ENCODE data around the gene RNF144A.

The RNF144A gene

DNA sequence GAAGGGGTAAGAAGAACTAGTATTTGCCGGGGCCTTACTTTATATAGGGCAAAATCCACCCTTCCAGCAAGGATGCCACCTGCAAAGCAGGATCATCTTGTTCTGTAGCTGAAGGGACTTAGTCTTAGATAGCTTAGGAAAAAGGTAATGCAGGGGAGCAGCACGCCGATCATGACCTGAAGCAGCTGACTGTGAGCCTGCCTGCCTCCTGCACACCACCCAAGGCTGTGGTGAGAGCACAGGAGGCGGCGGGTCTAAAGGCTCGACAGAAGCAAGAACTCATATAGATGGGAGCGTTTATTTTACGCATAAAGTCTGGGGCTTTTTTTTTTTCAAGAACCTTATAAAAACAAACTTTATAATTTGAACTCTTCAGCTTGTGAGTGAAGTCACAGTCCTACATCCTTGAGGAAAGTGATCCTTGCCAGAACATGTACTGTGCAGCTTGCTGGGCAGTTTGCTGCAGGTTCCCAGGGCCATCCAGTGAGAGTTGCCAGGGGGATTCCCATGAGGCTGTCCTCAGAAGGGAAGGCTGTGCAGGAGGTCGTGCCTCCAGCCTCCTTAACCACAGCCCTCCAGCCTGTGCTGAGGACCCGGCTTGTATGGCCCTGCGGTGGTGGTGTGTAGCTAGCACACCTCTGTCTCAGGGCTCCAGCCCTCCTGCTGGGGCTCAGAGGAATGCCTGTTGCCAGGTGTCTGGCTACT lies 92.1 kb downstream of the RNF144A start:
- DNase-seq: no peak

DNA sequence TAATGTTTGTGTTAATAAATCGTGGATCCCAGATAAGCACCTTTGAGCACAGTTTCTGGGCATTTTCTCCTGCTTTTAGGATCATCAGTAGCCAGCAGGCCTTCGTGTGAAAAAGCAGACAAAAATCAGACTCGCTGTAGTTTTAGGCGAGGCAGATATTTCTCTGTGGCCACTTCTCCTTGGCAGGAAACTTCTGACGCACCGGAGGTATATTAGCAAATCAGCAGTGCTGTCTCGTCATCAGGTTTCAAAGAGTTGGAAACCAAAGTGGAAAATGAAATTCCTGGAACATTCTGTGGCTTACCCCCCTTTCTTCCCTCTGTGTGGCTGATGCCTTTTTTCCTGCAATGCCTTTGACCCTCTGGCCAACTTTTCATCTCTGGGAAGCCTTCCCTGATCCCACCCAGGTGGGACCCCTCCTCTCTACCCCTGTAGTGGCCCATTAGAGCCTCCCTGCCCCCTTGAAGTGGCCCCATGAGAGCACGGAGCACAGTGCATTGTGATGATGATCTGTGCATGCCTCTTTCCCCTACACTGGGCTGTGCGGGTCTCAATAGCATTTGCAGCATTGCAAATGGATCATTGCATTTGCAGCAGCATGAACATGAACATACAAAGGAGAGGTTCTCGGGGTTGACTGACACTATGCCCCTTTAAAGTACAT lies 93.3 kb downstream of the RNF144A start:
- no peak for DNase-seq

DNA sequence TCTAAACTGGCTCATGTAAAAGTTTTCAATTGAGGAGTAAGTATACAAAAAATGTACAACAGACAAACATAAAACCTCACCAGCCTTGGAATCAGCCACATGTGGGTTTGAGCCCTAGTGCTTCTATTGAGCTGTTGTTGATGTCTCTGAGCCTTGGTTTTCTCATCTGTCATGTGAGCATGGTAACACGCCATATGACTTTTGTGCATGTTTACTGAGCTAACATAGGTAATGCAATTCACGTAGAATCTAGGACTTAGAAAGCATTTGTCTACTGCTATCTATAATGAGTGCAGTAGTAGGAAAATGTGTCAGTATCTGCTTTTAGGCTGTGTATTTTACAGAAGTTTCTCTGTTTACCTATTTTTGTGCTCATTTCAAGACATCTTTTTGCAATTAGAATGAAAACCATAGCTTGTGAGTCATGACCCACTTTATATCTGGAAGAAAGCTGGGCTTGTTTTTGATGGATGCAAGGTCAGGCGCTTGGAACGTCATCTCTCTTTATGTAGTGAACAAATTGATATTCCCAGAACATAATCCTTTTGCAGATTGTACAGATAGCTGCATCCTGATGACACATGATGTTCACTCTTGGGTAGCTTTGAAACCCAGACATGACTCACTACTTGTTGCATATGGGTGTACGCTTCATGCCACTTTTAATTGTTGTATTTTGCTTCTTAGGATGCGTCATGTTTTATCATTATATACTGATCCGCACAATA lies 94.3 kb downstream of the RNF144A start:
- no peak for DNase-seq

DNA sequence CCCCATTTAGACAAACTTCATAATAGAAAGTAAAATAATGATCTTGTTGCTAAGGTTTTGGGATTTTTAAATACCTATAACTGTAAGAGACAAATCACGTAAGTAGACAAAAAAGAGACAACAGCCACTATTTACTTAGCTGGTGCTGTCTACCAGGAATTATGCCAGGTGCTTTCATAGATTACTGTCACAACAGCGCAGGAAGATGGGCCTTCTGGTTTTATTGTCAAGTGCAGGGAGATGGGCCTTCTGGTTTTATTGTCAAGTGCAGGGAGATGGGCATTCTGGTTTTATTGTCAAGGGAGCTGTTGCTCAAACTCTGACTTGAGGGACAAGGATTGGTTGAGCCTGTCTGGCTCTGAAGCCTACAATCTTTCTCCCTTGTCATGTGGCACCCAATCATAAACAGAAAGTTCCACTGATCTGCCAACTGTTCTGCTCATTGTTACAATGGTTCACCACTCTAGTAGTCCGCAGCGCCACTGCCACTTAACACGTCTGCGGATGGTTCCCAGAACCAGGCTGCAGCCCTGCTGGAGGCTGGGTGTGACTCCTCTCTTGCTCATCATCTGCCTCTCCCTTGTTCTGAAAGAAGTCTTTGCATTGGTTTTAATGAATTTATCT lies 95.0 kb downstream of the RNF144A start:
- no peak for DNase-seq

DNA sequence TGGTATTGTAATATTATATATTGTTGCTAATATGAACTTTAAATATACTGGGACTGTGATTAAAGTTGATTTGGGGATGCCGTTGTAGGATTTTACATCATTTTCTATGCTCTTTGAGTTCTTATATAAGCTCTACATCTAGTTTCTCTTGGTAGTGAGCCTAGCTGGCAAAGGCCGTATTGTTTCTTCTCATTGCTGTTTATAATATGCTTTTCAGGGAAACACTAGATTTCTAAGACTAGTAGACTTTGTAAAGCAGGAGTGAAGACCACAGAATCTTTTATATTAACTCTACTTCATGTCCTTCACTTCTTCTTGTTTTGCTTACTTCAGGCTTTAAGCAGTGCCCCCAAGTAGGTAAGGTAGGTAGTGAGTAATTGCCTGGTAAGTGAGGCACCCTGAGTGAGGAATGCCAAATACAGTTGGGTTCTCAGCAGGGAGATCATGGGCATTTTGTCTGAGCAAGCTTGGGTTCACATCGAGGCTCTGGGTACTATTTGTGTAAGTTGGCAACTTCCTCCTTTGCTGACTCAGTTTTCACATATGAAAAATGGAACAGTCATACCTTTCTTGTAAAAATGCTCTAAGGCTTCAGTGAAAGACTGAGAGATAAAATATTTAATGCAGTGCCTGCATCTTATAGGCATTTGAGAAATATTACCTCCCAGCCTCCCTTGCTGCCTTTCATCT lies 96.4 kb downstream of the RNF144A start:
- no peak for DNase-seq

- DNase-seq: no peak
Observed at GRCh38 chr2:7014174-7014640, 97.0 kb downstream of the RNF144A start.

- no peak for DNase-seq
Observed at GRCh38 chr2:7015007-7015950, 98.1 kb downstream of the RNF144A start.

DNA sequence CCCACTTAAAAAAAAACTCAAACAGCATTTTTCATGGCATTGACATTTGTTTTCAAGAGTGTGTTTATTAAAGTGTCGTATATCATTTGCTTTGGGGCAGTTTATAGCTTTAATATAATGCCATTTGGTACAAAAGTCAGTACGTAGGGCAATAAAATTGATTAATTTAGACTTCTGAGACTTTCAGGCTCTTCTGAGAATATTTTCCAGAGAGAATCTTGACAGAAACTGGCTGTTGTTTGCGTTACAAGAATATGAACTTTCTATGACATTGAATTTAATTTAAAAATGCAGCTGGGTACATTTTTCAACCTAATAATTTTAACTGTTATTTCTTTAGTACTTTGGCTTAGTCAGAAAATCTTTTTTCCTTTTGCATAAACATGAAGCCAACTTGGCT lies 98.9 kb downstream of the RNF144A start:
- DNase-seq: no peak

DNA sequence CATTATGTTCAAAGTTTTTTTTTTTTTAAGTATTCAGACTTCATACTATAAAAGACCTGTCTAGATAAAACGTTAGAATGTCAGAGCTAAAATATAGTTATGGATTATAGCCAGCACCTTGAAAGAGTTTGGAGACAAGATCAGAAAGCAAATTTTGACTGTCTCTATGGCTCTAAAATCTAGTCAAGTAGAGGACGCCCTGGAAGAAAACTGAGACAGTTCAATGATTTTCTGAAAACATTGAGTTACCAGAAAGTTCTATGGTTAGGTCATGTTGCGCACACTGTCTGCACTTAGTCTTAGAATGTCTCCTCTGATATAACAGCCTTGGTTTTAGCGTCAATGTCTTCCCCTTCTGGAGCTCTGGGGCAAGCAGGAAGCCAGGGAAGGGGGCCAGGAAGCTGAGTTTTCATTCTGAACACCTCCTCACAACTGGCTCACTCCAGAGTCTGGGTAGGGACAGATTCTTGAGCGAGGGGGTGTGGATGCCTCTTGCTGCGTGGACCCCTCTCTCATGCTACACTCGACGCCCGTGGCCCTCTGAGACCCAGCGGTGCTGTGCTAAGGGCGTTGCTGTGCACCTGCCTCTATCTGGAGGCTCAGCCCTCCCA lies 99.5 kb downstream of the RNF144A start:
- no peak for DNase-seq

DNA sequence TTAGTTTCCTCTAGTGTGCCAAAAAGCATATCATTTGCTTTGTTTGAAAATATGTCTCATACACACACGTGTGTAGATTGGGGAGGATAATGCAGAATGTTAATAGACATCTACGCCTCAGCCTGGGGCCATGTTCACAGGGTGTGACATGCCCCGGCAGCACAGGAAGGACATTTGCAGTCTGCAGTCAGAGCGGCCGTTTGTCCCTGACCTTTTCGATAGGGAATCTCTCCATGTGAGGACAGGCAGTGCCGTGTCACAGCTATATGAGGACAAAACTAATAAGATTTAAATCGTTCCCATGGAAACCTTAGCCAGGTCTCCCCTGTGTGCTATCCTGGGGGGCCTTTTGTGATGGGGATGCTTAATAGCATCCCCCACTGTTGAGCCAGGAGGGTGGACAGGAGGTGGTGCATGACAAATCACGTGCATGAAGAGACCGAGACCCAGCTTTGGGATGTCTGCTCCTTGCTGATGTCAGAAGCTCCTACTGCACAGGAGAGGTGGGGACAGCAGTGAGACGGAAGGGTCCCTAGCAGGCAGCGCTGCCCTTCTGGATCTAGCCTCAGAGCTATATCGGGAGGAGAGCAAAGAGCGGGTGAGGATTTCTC lies 100.6 kb downstream of the RNF144A start:
- no peak for DNase-seq

DNA sequence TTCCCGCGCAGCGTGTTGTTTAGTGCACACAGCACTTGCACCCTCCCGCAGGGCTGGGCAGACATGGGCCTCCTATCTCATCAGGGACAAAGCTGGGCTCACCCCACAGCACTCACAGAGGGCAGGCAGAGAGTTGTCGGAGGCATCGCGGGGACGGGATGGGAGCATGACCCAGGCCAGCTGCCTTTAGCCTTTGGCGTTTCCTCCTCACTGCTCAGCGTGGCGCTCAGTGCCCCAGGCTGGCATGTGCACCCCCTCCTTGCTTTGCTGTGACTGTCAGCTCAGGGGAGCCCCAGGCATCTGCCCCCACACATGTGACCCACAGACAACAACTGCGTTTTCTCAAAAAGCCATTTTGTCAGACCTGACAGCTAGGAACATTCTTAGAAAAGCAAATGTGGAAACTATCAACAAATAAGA lies 101.1 kb downstream of the RNF144A start:
- no peak for DNase-seq

- DNase-seq: no peak
Observed at GRCh38 chr2:7018767-7019166, 101.6 kb downstream of the RNF144A start.

DNA sequence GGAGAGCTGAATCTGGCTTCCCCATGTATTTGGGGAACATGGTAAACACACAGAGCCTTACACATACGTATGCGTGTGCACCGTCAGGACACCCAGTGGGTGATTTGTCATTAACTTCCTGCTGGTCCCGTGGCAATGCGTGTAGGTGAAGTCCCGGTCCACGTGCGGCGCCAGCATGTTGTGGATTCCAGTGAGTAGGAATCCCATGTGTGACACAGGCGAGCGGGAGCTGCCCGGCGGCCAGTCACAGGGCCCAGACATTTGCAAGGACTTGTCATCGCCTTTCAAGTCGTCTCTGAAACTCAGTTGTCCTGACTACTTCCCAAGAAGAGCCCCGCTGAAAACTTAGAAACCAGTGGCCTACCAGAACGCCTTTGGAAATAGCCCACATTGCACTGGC lies 102.0 kb downstream of the RNF144A start:
- DNase-seq: no peak

GRCh38 chr2:7020059-7020458 lies 102.8 kb downstream of the RNF144A start:
- no peak for DNase-seq

GRCh38 chr2:7020468-7020867 lies 103.3 kb downstream of the RNF144A start:
- no peak for DNase-seq

DNA sequence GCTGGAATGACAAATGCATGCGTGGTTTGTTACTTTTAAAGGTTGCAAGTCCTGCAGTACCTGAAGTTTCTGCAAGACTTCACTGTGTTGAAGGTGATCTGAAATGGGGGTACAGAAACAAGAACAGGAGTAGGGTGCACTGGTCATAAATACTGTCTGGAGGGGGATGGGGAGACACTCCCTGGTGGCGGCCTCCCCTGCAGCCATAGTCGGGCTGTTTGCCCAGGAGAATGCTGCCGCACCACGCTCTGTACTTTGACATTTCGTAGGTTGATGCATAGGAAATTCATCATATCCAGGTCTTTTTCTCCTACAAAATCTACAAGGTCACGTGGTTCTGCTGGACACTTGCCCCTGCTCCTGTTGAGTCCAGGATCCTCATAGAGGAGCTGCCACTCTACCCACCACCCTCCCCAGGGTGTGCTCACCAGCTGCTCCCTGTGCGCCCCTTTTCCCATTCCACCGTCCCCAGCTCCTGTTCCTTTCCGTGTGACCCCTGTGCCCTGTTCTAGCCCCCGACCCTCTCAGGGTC lies 103.8 kb downstream of the RNF144A start:
- DNase-seq: no peak

DNA sequence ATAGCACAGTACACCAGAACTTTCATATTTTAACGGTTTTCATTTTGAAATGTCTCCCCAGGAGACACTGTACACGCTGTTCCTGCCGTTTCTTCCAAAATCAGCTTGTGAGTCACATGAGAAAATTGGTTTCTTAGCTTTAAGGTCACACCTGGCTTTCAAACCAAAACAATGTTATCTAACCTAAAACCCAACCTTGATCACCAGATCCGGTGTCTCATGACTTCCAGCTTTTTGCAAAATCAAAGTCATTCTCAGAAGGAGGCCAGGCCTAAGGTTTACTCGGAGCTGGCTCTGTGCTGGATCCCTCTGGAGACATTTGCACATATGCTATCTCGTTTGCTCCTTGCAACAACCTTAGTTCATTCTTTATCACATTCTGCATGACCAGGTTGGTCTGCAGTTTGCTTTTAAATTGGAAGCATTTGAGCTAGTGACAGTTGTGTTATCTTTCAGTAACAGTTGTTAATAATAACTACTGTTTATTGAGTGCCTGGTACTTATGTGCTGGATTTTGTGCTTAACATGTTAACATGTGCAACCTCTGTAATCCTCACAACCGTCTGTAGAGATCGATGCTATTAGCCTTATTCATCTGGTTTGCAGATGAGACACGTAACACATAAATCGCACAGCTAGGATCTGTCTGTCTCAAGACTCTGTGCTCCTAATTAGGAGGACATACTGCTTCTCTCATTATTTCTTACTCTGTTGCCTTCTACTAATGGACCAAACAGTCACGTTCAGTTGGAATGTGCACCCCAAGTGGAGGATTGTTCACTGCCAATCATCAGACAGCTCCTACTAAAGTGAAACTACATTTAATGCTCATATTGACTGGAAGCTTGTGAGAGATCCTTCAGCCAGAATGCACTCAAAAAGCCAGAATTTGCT lies 105.5 kb downstream of the RNF144A start:
- no peak for DNase-seq

DNA sequence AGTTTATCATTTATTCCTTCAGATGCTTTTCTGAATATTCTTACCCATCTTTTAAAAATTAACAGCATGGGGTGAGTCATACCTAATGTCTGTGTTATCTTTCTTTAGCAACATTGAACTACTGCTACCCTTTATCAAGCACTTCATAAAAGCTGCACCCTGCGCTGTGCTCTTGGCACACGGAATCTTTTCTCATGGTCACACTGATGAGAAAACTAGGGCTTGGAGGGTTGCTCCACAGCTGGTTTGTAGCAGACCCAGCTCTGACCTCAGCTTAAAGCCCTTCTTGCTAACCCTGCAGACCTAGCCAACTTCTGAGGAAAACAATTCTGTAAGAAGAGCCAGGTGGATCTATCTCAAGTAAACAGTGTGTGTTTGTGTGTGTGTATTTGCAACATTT lies 106.3 kb downstream of the RNF144A start:
- no peak for DNase-seq

DNA sequence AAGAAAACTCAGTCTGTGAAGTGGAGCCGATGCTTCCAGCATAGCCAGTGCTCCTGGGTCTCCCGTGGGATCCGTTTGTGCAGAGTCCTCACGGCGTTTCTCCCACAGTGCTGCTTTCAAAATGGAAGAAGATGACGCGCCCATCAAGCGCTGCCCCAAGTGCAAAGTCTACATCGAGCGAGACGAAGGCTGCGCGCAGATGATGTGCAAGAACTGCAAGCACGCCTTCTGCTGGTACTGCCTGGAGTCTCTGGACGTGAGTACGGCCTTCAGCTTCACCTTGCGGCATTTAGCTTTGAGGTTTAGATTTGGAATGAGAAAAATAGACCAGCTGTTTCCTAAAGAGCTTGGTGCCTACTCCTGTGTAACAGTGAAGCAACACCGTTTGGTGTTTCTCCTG lies 107.0 kb downstream of the RNF144A start:
- DNase-seq: no peak

Measured in NCI-H526 treated with DMSO at 0.1 percent for 48 hours (cell line).